Activated T-cell treated with anti-CD3 and anti-CD28 coated beads, Interleukin-2, amount 50 U/mL, for 4 hours (primary cell): ENCODE results near the gene NPTX1. TPM values are rescaled to one million over a fixed set of nuclear protein-coding genes. Genes with fewer than 3 reads are reported as not detected.
A peak's percentile ranks its signal among the peaks of the same experiment; 100 is the strongest.

ENCODE experiments used
- ATAC-seq, 2 donors: fragments of 200-7000 bp; cut with Tn5 transposase; one replicate each; pipeline ENCODE4 v1.10.0; 2021
- DNase-seq: peaks from one replicate; pipeline ENCODE4 v3.0.0-alpha.2; 2020
- H3K27me3 Mint-ChIP-seq: one replicate; pipeline ENCODE4 v1.8.0; 2021; ENCODE audit warnings: low read depth, mixed read lengths
- H3K36me3 Mint-ChIP-seq: one replicate; pipeline ENCODE4 v1.8.0; 2022; ENCODE audit warnings: mixed read lengths; ENCODE audit not compliant: insufficient read depth
- H3K4me1 Mint-ChIP-seq: one replicate; pipeline ENCODE4 v1.8.0; 2021; ENCODE audit warnings: low read depth, mixed read lengths
- H3K4me3 Mint-ChIP-seq: one replicate; pipeline ENCODE4 v1.8.0; 2021; ENCODE audit warnings: mild to moderate bottlenecking, moderate library complexity, mixed read lengths
- H3K9me3 Mint-ChIP-seq: one replicate; pipeline ENCODE4 v1.8.0; 2021; ENCODE audit warnings: mixed read lengths
- total RNA-seq, 3 donors: library from RNA; stranded (reverse); gene quantifications; one replicate each; pipeline ENCODE4 v1.2.1, GENCODE V29; 2021

The NPTX1 gene
- 10 to 100 TPM; 14.0 to 22.2 (median 21.4) TPM for total RNA-seq

DNA sequence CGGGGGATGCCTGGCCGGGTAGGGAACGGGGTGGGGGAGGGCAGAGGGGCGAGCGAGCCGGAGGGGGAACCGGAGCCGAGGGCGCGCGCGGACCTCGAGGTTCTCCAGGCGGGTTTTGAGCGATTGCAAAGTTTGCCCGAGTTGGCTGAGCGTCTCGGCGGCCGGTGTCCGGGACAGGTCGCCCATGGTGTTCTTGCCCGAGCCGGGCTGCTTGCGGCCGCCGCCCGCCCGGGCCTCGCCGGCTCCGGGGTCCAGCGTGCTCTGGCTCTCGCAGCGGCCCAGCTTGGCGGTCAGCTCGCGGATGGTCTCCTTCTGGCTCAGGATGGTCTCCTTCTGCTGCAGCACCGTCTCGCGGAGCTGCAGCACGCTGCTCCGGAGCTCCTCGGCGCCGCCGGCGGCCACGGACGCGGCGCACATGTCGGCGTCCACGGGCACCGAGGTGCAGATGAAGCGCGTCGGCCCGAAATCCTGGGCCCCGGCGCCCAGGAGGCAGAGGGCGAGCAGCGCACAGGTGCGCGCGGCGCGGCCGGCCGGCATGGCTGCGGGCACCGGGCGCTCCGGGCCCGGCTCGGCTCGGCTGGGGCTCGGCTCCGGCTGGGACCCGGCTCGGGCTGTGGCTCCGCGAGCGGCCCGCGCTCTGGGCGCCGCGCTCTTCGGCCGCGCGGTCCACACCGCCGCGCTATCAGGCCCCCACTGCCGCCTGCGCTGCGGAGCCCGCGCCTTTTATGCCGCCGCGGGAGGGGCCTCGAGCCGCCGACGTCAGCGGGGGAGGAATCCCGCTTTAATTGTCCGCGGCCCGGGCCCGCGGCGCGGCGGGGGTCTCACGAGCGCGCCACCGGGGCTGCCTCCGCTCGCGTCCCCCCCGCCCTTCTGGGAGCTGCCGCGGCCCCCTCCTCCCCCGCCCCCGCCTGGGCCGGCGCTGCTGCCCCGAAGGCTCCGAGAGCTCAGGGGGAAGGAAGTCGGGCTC is at the start of gene NPTX1:
TSS of gene NPTX1 (minus strand) at position 698 of the 967 bp plus-strand sequence. CDS start at position 537, 161 bp downstream.
- DNase-seq (no peak), ATAC-seq (peak; percentile 26 to 28)
- Mint-ChIP-seq H3K4me1 (peaks cover 31% of the 10 kb centered on the region), H3K27me3 (peaks cover 54% of the 10 kb centered on the region), H3K36me3 (no peaks in the 10 kb centered on the region), H3K4me3 (peak within 1 kb of the TSS; percentile 79), H3K9me3 (no peaks in the 10 kb centered on the region)

GRCh38 chr17:80523956-80524712 is 47.7 kb upstream of the NPTX1 start:
- Mint-ChIP-seq H3K36me3 (no peaks in the 10 kb centered on the region), H3K4me3 (no peak overlapping the region), H3K9me3 (no peaks in the 10 kb centered on the region), H3K27me3 (peaks cover 25% of the 10 kb centered on the region), H3K4me1 (no peaks in the 10 kb centered on the region)
- no peak for DNase-seq
- ATAC-seq: no peak

- DNase-seq (no peak), ATAC-seq (no peak)
- Mint-ChIP-seq H3K9me3 (no peaks in the 10 kb centered on the region), H3K27me3 (peaks cover 23% of the 10 kb centered on the region), H3K4me3 (no peak overlapping the region), H3K36me3 (no peaks in the 10 kb centered on the region), H3K4me1 (no peaks in the 10 kb centered on the region)
Observed at GRCh38 chr17:80523054-80523744, 46.8 kb upstream of the NPTX1 start.

GRCh38 chr17:80520810-80521455 is 44.5 kb upstream of the NPTX1 start:
- ATAC-seq (no peak), DNase-seq (no peak)
- no peaks in the 10 kb centered on the region for H3K4me1 Mint-ChIP-seq
- H3K9me3 Mint-ChIP-seq: no peaks in the 10 kb centered on the region
- no peak overlapping the region for H3K4me3 Mint-ChIP-seq
- peaks cover 6% of the 10 kb centered on the region for H3K27me3 Mint-ChIP-seq
- H3K36me3 Mint-ChIP-seq: no peaks in the 10 kb centered on the region

- Mint-ChIP-seq H3K36me3 (no peaks in the 10 kb centered on the region), H3K9me3 (no peaks in the 10 kb centered on the region), H3K4me3 (no peak overlapping the region), H3K27me3 (peaks cover 8% of the 10 kb centered on the region), H3K4me1 (no peaks in the 10 kb centered on the region)
- no peak for DNase-seq
- no peak for ATAC-seq
Observed at GRCh38 chr17:80519091-80519781, 42.8 kb upstream of the NPTX1 start.

GRCh38 chr17:80518392-80518791 is 42.0 kb upstream of the NPTX1 start:
- Mint-ChIP-seq H3K36me3 (no peaks in the 10 kb centered on the region), H3K27me3 (peaks cover 8% of the 10 kb centered on the region), H3K4me1 (no peaks in the 10 kb centered on the region), H3K4me3 (no peak overlapping the region), H3K9me3 (no peaks in the 10 kb centered on the region)
- no peak for DNase-seq
- no peak for ATAC-seq

- no peak for ATAC-seq
- peaks cover 11% of the 10 kb centered on the region for H3K27me3 Mint-ChIP-seq
Observed at GRCh38 chr17:80517641-80518040, 41.2 kb upstream of the NPTX1 start.

DNA sequence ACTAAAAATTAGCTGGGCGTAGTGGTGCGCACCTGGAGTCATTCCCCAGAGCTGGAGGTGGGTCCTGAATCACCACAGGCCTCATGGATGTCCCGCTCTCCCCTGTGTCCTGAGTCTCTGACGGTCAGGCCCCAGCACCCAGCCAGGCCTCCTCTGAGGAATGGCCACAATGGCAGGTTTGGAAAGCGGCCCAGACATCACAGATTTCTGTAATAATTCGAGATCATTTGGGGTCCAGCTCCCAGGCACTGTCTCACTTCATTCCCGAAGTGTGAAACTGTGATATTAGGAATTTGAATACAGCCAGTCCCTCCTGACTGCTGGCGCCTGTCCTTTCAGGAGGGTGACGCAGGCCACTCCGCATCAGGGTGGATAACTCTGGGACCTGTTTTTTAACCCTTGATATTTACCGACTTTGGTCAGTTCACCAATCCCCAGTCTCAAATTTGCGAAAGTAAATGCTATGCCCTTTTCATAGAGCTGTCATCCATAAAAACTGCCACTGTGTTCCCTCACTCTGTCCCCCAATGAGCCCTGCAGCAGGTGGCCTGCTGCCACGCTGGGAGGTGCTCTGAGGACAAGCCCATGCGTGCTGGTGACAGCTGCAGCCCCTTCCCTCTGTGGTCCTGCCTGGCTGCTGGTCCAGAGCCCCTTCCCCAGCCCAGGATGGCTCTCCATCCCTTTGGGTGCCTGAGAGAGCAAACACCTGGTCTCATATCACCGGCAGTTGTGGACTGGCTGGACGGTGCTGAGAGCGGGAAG is 39.9 kb upstream of the NPTX1 start:
- H3K9me3 Mint-ChIP-seq: no peaks in the 10 kb centered on the region
- peaks cover 11% of the 10 kb centered on the region for H3K27me3 Mint-ChIP-seq
- DNase-seq (no peak), ATAC-seq (no peak)
- H3K4me1 Mint-ChIP-seq: no peaks in the 10 kb centered on the region
- no peak overlapping the region for H3K4me3 Mint-ChIP-seq
- no peaks in the 10 kb centered on the region for H3K36me3 Mint-ChIP-seq

More at GRCh38 chr17:80517641-80518040, 41.2 kb upstream of the NPTX1 start:
- H3K36me3 Mint-ChIP-seq: no peaks in the 10 kb centered on the region
- no peak overlapping the region for H3K4me3 Mint-ChIP-seq
- H3K4me1 Mint-ChIP-seq: no peaks in the 10 kb centered on the region
- H3K9me3 Mint-ChIP-seq: no peaks in the 10 kb centered on the region
- no peak for DNase-seq

- H3K4me3 Mint-ChIP-seq: no peak overlapping the region
- no peaks in the 10 kb centered on the region for H3K9me3 Mint-ChIP-seq
- peaks cover 8% of the 10 kb centered on the region for H3K27me3 Mint-ChIP-seq
- no peak for DNase-seq
- H3K4me1 Mint-ChIP-seq: no peaks in the 10 kb centered on the region
- no peaks in the 10 kb centered on the region for H3K36me3 Mint-ChIP-seq
- ATAC-seq: no peak
Observed at GRCh38 chr17:80513892-80514291, 37.5 kb upstream of the NPTX1 start.

GRCh38 chr17:80513201-80513600 is 36.8 kb upstream of the NPTX1 start:
- H3K9me3 Mint-ChIP-seq: no peaks in the 10 kb centered on the region
- DNase-seq: no peak
- H3K4me3 Mint-ChIP-seq: no peak overlapping the region
- peaks cover 8% of the 10 kb centered on the region for H3K27me3 Mint-ChIP-seq
- ATAC-seq: no peak
- H3K36me3 Mint-ChIP-seq: no peaks in the 10 kb centered on the region
- no peaks in the 10 kb centered on the region for H3K4me1 Mint-ChIP-seq

GRCh38 chr17:80512233-80512632 is 35.8 kb upstream of the NPTX1 start:
- Mint-ChIP-seq H3K4me1 (no peaks in the 10 kb centered on the region), H3K27me3 (peaks cover 8% of the 10 kb centered on the region), H3K9me3 (no peaks in the 10 kb centered on the region), H3K36me3 (no peaks in the 10 kb centered on the region), H3K4me3 (no peak overlapping the region)
- ATAC-seq (no peak), DNase-seq (no peak)

GRCh38 chr17:80511222-80512180 is 35.1 kb upstream of the NPTX1 start:
- Mint-ChIP-seq H3K4me3 (no peak overlapping the region), H3K27me3 (peaks cover 8% of the 10 kb centered on the region), H3K36me3 (no peaks in the 10 kb centered on the region), H3K9me3 (no peaks in the 10 kb centered on the region), H3K4me1 (no peaks in the 10 kb centered on the region)
- ATAC-seq (no peak), DNase-seq (no peak)
